ENCODE data around the gene TAF4B. TPM values are rescaled to one million over a fixed set of nuclear protein-coding genes. Genes with fewer than 3 reads are reported as not detected.

TAF4B gene, protein sequence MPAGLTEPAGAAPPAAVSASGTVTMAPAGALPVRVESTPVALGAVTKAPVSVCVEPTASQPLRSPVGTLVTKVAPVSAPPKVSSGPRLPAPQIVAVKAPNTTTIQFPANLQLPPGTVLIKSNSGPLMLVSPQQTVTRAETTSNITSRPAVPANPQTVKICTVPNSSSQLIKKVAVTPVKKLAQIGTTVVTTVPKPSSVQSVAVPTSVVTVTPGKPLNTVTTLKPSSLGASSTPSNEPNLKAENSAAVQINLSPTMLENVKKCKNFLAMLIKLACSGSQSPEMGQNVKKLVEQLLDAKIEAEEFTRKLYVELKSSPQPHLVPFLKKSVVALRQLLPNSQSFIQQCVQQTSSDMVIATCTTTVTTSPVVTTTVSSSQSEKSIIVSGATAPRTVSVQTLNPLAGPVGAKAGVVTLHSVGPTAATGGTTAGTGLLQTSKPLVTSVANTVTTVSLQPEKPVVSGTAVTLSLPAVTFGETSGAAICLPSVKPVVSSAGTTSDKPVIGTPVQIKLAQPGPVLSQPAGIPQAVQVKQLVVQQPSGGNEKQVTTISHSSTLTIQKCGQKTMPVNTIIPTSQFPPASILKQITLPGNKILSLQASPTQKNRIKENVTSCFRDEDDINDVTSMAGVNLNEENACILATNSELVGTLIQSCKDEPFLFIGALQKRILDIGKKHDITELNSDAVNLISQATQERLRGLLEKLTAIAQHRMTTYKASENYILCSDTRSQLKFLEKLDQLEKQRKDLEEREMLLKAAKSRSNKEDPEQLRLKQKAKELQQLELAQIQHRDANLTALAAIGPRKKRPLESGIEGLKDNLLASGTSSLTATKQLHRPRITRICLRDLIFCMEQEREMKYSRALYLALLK
- 19.8 TPM in 2 replicates for total RNA-seq (2021; fragmentation: NEBNext Ultra II Directional; extraction: Animal tissue kit (Norgen Biotek cat#: 25700))
- polyA plus RNA-seq (2011; rRNA removed) = 6.9 and 9.3 TPM in 2 replicates
- 10.8 TPM for polyA plus RNA-seq (2011; cell fraction: cytosol; rRNA removed)
- 11.1 TPM for polyA plus RNA-seq (2011; cell fraction: nucleus; rRNA removed)
- 8.4 to 12.7 TPM (median 11.5 TPM) in 4 replicates for polyA plus RNA-seq (2012, experiment 1 of 2)
- polyA plus RNA-seq (2012, experiment 2 of 2) = 0.76 TPM
- 10.9 TPM for polyA plus RNA-seq (2013, experiment 1 of 2)
- polyA plus RNA-seq (2013, experiment 2 of 2) = 10.4 TPM
- 24.6 and 34.1 TPM in 2 replicates for polyA minus RNA-seq (2011; rRNA and poly(A)+ RNA removed)
- 15.4 TPM for polyA minus RNA-seq (2011; cell fraction: cytosol; rRNA and poly(A)+ RNA removed)
- polyA minus RNA-seq (2011; cell fraction: nucleus; rRNA and poly(A)+ RNA removed) = 61.2 TPM
- long read RNA-seq, experiment 1, full-length matches to known transcripts = 5 of 16 reads
- long read RNA-seq, experiment 1, partial matches to known transcripts = 6 of 16 reads
- long read RNA-seq, experiment 1, other reads (novel, unspliced or antisense) = 5 of 16 reads
- long read RNA-seq, experiment 2, partial matches to known transcripts = 1 of 11 reads
- long read RNA-seq, experiment 2, other reads (novel, unspliced or antisense) = 10 of 11 reads

DNA sequence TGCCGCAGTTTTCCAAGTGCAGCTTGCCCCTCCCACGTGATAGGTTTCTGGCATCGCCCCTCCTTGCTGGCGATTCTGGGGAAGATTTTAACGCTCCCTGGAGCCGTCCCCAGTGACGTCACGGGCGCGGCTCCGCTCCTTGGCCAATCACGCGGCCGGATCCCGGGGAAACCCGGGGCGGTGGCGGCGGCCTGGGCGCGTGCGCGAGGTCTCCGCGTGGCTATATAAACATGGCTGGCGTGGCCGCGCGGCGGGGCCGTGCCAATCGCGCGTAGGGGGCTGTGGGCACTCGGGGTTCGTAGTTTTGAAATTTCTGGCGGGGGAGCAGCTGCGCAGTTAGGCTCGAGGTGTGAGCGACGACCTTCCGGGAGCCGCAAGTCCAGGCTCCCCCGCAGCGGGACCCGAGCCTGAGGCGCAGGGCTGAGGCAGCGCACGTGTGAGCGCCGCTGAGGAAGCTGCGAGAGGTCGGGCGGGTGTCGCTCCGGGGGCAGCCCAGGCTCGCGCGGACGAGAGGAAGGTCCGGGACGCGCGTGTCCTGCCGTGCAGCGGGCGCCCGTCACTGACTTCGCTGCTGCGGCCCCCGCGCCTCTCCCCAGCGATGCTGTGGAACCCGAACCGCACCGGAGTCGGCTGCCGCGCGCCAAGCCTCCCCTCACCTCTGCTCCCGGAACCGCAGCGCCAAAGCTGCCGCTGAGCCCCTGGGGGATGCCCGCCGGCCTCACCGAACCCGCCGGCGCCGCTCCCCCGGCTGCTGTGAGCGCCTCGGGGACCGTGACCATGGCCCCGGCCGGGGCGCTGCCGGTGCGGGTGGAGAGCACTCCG, at the start of gene TAF4B:
Gene TAF4B (plus strand): TSS at position 217 of the 822 bp plus-strand sequence. CDS start 489 bp downstream, at position 706.
- Histone ChIP-seq H3K4me1 (replicated peaks in 1 of 4; ENCODE audit: control insufficient read depth in 3 of 4, insufficient read depth in 4 of 4, low read length in 3 of 4) (peaks cover 0 to 12% (median 7%) of the 10 kb centered on the region in 4 experiments; a peak in 4 of 7 replicates), H3K23me2 (ENCODE audit: low read depth, low read length) (peaks cover 2% of the 10 kb centered on the region; the same call in 1 of the 2 replicates), H4K8ac (ENCODE audit: extremely low read depth, insufficient read depth, low read length) (peak within 1 kb of the TSS; percentile 93), H3K18ac (ENCODE audit: extremely low read depth, low read length) (peak within 1 kb of the TSS; percentile 63), H2BK20ac (ENCODE audit: low read length) (no peak within 1 kb of the TSS), H3K4ac (replicated peaks; ENCODE audit: insufficient read length, low read depth, low read length) (no peak within 1 kb of the TSS), H3K79me1 (ENCODE audit: low read depth, low read length) (no peaks in the 10 kb centered on the region; the same call in 1 of the 2 replicates), H3K9ac (replicated peaks in 1 of 4; ENCODE audit: extremely low read depth in 1 of 4, low read depth in 3 of 4, low read length in 3 of 4) (peak within 1 kb of the TSS; percentile 51 to 95 (median 80)), H3K36me3 (ENCODE audit: control insufficient read depth in 2 of 4, insufficient read depth in 4 of 4, low read length in 3 of 4) (no peaks in the 10 kb centered on the region), H3K27me3 (replicated peaks in 1 of 4; ENCODE audit: control insufficient read depth in 3 of 4, extremely low read depth in 1 of 4, insufficient read depth in 3 of 4, low read length in 3 of 4) (no peaks in the 10 kb centered on the region), H3K9me3 (ENCODE audit: insufficient read depth in 2 of 2, low read depth in 1 of 2, low read length in 1 of 2) (0 out of 4 replicates have a peak, but pooled peaks cover 0 to under 1% of the 10 kb centered on the region in 2 experiments), H2BK12ac (ENCODE audit: low read depth, low read length) (peak within 1 kb of the TSS; percentile 12; the same call in 1 of the 2 replicates), H3K56ac (replicated peaks; ENCODE audit: insufficient read length, low read depth, low read length) (peak within 1 kb of the TSS; percentile 46), H2AFZ (ENCODE audit: low read length) (no peak within 1 kb of the TSS; the same call in 1 of the 2 replicates), H4K91ac (replicated peaks; ENCODE audit: insufficient read length, low read length) (peak within 1 kb of the TSS; percentile 14), H3K4me3 (ENCODE audit: extremely low read depth in 1 of 4, insufficient read depth in 2 of 4, low read depth in 3 of 4, low read length in 4 of 4) (peak within 1 kb of the TSS; percentile 64 to 92 (median 88)), H4K20me1 (replicated peaks in 1 of 2; ENCODE audit: control insufficient read depth in 1 of 2, insufficient read depth in 2 of 2, low read length in 2 of 2) (no peaks in the 10 kb centered on the region), H3K14ac (ENCODE audit: insufficient read length) (no peak within 1 kb of the TSS), H2BK15ac (ENCODE audit: low read length) (no peak within 1 kb of the TSS), H3K27ac (ENCODE audit: low read depth, low read length) (peak within 1 kb of the TSS; percentile 60), H2BK5ac (ENCODE audit: low read depth, low read length) (peak within 1 kb of the TSS; percentile 84; the same call in 1 of the 2 replicates), H2AK5ac (ENCODE audit: low read depth, low read length) (no peak within 1 kb of the TSS), H4K5ac (ENCODE audit: insufficient read length, low read depth, low read length) (peak within 1 kb of the TSS; percentile 26), H3K4me2 (ENCODE audit: insufficient read depth in 1 of 2, low read depth in 2 of 2, low read length in 2 of 2) (peak within 1 kb of the TSS; percentile 70 to 91), H3K23ac (ENCODE audit: insufficient read length) (no peak within 1 kb of the TSS), H2BK120ac (replicated peaks; ENCODE audit: low read depth, low read length) (no peak within 1 kb of the TSS), H3K79me2 (ENCODE audit: control insufficient read depth in 1 of 2, insufficient read depth in 2 of 2, low read length in 2 of 2) (peaks cover 8 to 46% of the 10 kb centered on the region in 2 experiments; a peak in 3 of 4 replicates)
- CTCF ChIA-PET (ENCODE audit: partially characterized antibody) = no interaction called here
- POLR2A ChIA-PET (ENCODE audit: partially characterized antibody) = interaction anchor here (0.6 to 2.0 kb wide), 7 partner anchors 9 to 135 kb away, joined by 3 to 5 read pairs (median 3); no protein-coding TSS in a partner anchor
- WGBS, 2 experiments (ENCODE audit: extremely low coverage in 1 of 2, insufficient coverage in 1 of 2, insufficient read length in 1 of 2, insufficient replicate concordance in 2 of 2, low coverage in 1 of 2, low lambda C conversion rate in 2 of 2, missing lambda C conversion rate in 1 of 2) = 1% methylated on average over 72 of the region's 101 CpGs; no CpG with 5 or more reads in 1 of the 2 experiments
- DNase-seq (ENCODE audit: low read depth in 1 of 2, low spot score in 2 of 2) (peak; percentile 73 to 97), FAIRE-seq (peak; percentile 80)
- TF ChIP-seq EP300 (IDR thresholded peaks at IDR 0.05; ENCODE audit: borderline replicate concordance in 1 of 2, low read depth in 2 of 2, low read length in 2 of 2) (no peak), CBX5 (IDR thresholded peaks at IDR 0.05; ENCODE audit: low read depth, low read length) (no peak), ASH2L (IDR thresholded peaks at IDR 0.05; ENCODE audit: low read length) (peak; percentile 99), TAF1 (IDR thresholded peaks at IDR 0.05; ENCODE audit: low read depth, low read length) (peak; percentile 58)
